ENCODE data around the gene COL20A1.

DNA sequence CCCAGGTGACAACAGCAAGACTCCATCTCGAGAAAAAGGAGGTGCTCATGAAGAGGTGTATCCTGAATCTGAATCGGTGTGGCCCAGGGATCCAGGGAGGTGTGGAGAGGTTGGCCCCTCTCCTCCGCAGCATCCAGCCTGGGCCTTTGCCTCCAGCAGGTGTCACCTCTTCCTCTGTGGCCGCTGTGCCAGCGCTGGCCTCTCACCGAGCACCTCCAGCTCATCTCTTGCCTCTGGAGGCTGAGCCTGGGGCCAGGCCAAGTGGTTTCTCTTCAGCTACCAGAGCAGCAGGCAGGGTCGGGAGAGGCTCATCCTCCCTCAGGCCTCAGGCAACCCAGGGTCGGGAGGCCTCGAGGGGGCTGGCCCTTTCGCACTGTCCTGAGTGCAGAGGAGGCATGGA is 1.2 kb upstream of the COL20A1 start:
- TF ChIP-seq, protein P1, sequence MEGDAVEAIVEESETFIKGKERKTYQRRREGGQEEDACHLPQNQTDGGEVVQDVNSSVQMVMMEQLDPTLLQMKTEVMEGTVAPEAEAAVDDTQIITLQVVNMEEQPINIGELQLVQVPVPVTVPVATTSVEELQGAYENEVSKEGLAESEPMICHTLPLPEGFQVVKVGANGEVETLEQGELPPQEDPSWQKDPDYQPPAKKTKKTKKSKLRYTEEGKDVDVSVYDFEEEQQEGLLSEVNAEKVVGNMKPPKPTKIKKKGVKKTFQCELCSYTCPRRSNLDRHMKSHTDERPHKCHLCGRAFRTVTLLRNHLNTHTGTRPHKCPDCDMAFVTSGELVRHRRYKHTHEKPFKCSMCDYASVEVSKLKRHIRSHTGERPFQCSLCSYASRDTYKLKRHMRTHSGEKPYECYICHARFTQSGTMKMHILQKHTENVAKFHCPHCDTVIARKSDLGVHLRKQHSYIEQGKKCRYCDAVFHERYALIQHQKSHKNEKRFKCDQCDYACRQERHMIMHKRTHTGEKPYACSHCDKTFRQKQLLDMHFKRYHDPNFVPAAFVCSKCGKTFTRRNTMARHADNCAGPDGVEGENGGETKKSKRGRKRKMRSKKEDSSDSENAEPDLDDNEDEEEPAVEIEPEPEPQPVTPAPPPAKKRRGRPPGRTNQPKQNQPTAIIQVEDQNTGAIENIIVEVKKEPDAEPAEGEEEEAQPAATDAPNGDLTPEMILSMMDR (IDR thresholded peaks at IDR 0.05), result no peak
- no peak for TF ChIP-seq POLR2A (IDR thresholded peaks at IDR 0.05)
